SK-N-SH (cell line): ENCODE measurements around the gene HEPN1. TPM values are rescaled to one million over a fixed set of nuclear protein-coding genes. Genes with fewer than 3 reads are reported as not detected.
A peak's percentile ranks its signal among the peaks of the same experiment; 100 is the strongest.

Experiments
- CTCF ChIA-PET: fragments of 300-600, 350-600 bp; formaldehyde crosslinking; extraction: SDS; loops from one replicate; lab custom pipeline; 2021; lab: Yijun Ruan, JAX
- POLR2A ChIA-PET: fragments of 350-600 bp; sonication (Branson Sonifier 250); formaldehyde crosslinking; extraction: SDS; loops from one replicate; lab custom pipeline; 2020; ENCODE audit warnings: antibody characterized with exemption, inconsistent platforms; lab: Yijun Ruan, JAX
- DNase-seq: peaks from one replicate; pipeline ENCODE4 v3.0.0; 2012
- H2AFZ ChIP-seq: fragments of 200-600 bp; sonication (generic); 2 replicates; pipeline ENCODE4 v1.8.1; 2016; ENCODE audit warnings: antibody characterized with exemption, mild to moderate bottlenecking, low read depth
- H3F3A ChIP-seq: fragments of 200-600 bp; sonication (generic); replicated peaks from 2 replicates; pipeline ENCODE3; 2016; ENCODE audit warnings: antibody characterized with exemption, mild to moderate bottlenecking; ENCODE audit not compliant: insufficient read depth
- H3K27ac ChIP-seq, 2 experiments: fragments of 200-500 bp in 1 of 2; fragments of 200-600 bp in 1 of 2; sonication (Bioruptor generic) in 1 of 2; sonication (generic), shearing (Covaris generic) in 1 of 2; 2 replicates each; pipeline versions ENCODE4 v1.5.1 to v1.6.1; 2014 to 2016; ENCODE audit warnings: low read depth in 2 of 2, inconsistent platforms in 1 of 2, low read length in 1 of 2, mild to moderate bottlenecking in 1 of 2, mixed read lengths in 1 of 2
- H3K27me3 ChIP-seq: fragments of 200-600 bp; sonication (generic), shearing (Covaris generic); 2 replicates; pipeline ENCODE4 v1.6.1; 2016; ENCODE audit warnings: mixed run types; ENCODE audit not compliant: insufficient read depth
- H3K36me3 ChIP-seq, 2 experiments: fragments of 200-500 bp in 1 of 2; fragments of 200-600 bp in 1 of 2; sonication (Bioruptor generic) in 1 of 2; sonication (generic) in 1 of 2; replicated peaks in 1 of 2; 2 replicates each; pipeline versions ENCODE3 to v1.5.1; 2014 to 2016; ENCODE audit warnings: low read length in 1 of 2, mild to moderate bottlenecking in 1 of 2; ENCODE audit not compliant: insufficient read depth in 2 of 2, control insufficient read depth in 1 of 2
- H3K4me1 ChIP-seq, 2 experiments: fragments of 200-500 bp in 1 of 2; fragments of 200-600 bp in 1 of 2; sonication (Bioruptor generic) in 1 of 2; sonication (generic), shearing (Covaris generic) in 1 of 2; 2 replicates each; pipeline versions ENCODE4 v1.5.1 to v1.6.1; 2014 to 2016; ENCODE audit warnings: low read depth in 1 of 2, low read length in 1 of 2, mixed run types in 1 of 2; ENCODE audit not compliant: insufficient read depth in 2 of 2, control insufficient read depth in 1 of 2
- H3K4me2 ChIP-seq: fragments of 200-600 bp; sonication (generic), shearing (Covaris generic); 2 replicates; pipeline ENCODE4 v1.6.1; 2017; ENCODE audit warnings: mixed run types
- H3K4me3 ChIP-seq, 2 experiments: fragments of 200-500 bp in 1 of 2; fragments of 200-600 bp in 1 of 2; sonication (Bioruptor generic) in 1 of 2; sonication (generic), shearing (Covaris generic) in 1 of 2; 2 replicates each; pipeline versions ENCODE4 v1.5.1 to v1.8.1; 2014 to 2016; ENCODE audit warnings: low read depth in 2 of 2, inconsistent platforms in 1 of 2, low read length in 1 of 2, mild to moderate bottlenecking in 1 of 2, mixed read lengths in 1 of 2, moderate library complexity in 1 of 2
- H3K79me2 ChIP-seq: fragments of 200-600 bp; sonication (generic); 2 replicates; pipeline ENCODE4 v1.8.1; 2017; ENCODE audit warnings: mild to moderate bottlenecking; ENCODE audit not compliant: insufficient read depth
- H3K9ac ChIP-seq: fragments of 200-600 bp; sonication (generic); 2 replicates; pipeline ENCODE4 v1.6.1; 2017; ENCODE audit warnings: mixed run types
- H3K9me2 ChIP-seq: fragments of 200-600 bp; sonication (generic); 2 replicates; pipeline ENCODE4 v1.6.1; 2017; ENCODE audit warnings: mixed run types
- H3K9me3 ChIP-seq: fragments of 200-600 bp; sonication (generic); 2 replicates; pipeline ENCODE4 v1.6.1; 2017; ENCODE audit warnings: mixed run types, mild to moderate bottlenecking, moderate library complexity
- H4K20me1 ChIP-seq: fragments of 200-600 bp; sonication (generic); 2 replicates; pipeline ENCODE4 v1.6.1; 2017; ENCODE audit warnings: mild to moderate bottlenecking, mixed run types; ENCODE audit not compliant: insufficient read depth
- CTCF ChIP-seq: fragments of 200-600 bp; sonication (generic); IDR thresholded peaks from 2 replicates; pipeline ENCODE4 v1.6.1; 2017; ENCODE audit warnings: antibody characterized with exemption, mild to moderate bottlenecking, moderate library complexity
- ELF1 ChIP-seq: IDR thresholded peaks from 2 replicates; pipeline ENCODE4 v1.4.0; 2012
- EP300 ChIP-seq, 2 experiments: IDR thresholded peaks; 2 replicates each; pipeline versions ENCODE4 v1.4.0 to v1.6.1; 2012; ENCODE audit warnings: borderline replicate concordance in 1 of 2, low read depth in 1 of 2, low read length in 1 of 2
- FOSL2 ChIP-seq: IDR thresholded peaks from 2 replicates; pipeline ENCODE4 v1.4.0; 2012; ENCODE audit warnings: low read depth, mild to moderate bottlenecking, moderate library complexity, borderline replicate concordance
- FOXJ3 ChIP-seq: sonication (generic); formaldehyde crosslinking; IDR thresholded peaks from 2 replicates; pipeline ENCODE4 v1.5.1; 2020; ENCODE audit warnings: mild to moderate bottlenecking, missing genetic modification reagents
- GABPA ChIP-seq: IDR thresholded peaks from 2 replicates; pipeline ENCODE4 v1.4.0; 2012; ENCODE audit warnings: low read depth, mild to moderate bottlenecking
- GATA2 ChIP-seq: sonication (generic); formaldehyde crosslinking; IDR thresholded peaks from 2 replicates; pipeline ENCODE4 v1.5.0; 2020; ENCODE audit warnings: mild to moderate bottlenecking, missing genetic modification reagents
- JUND ChIP-seq: IDR thresholded peaks from 2 replicates; pipeline ENCODE4 v1.4.0; 2012
- MEF2A ChIP-seq: IDR thresholded peaks from 2 replicates; pipeline ENCODE4 v1.4.0; 2012; ENCODE audit warnings: low read depth, borderline replicate concordance
- NFIC ChIP-seq: IDR thresholded peaks from 2 replicates; pipeline ENCODE4 v1.4.0; 2012; ENCODE audit warnings: borderline replicate concordance
- PBX3 ChIP-seq: IDR thresholded peaks from 2 replicates; pipeline ENCODE4; 2012
- POLR2AphosphoS5 ChIP-seq: IDR thresholded peaks from 2 replicates; pipeline ENCODE4 v1.6.1; 2012; ENCODE audit warnings: low read depth, low read length
- RCOR1 ChIP-seq: fragments of 150-350 bp; IDR thresholded peaks from 2 replicates; pipeline ENCODE4 v1.6.1; 2017; ENCODE audit warnings: antibody characterized with exemption, low read length
- REST ChIP-seq: IDR thresholded peaks from 2 replicates; pipeline ENCODE4 v1.6.1; 2012; ENCODE audit warnings: mild to moderate bottlenecking, low read depth, low read length, moderate library complexity
- SIN3A ChIP-seq: IDR thresholded peaks from 2 replicates; pipeline ENCODE4 v1.6.1; 2012; ENCODE audit warnings: low read depth, mild to moderate bottlenecking, low read length, moderate library complexity, borderline replicate concordance
- TCF12 ChIP-seq: IDR thresholded peaks from 2 replicates; pipeline ENCODE4 v1.4.0; 2012
- TEAD4 ChIP-seq: IDR thresholded peaks from 2 replicates; pipeline ENCODE4 v1.4.0; 2012; ENCODE audit warnings: mild to moderate bottlenecking, borderline replicate concordance; ENCODE audit not compliant: insufficient read depth
- WGBS: methylation state at CpG from one replicate; pipeline ENCODE4 v1.1.6; 2017; ENCODE audit warnings: low lambda C conversion rate; 5-methylcytosine and 5-hydroxymethylcytosine counted together
- polyA plus RNA-seq, 3 experiments: library from polyadenylated mRNA; depleted of rRNA; stranded (reverse); fragments of >200 nt; gene quantifications; 2 replicates each; pipeline ENCODE4 v1.2.3, GENCODE V29; 2012

HEPN1 gene
- polyA plus RNA-seq, 1 of the 3 experiments (the other 2 are of a cell fraction) = not detected

GRCh38 chr11:124895471-124895971 lies 23.5 kb upstream of the HEPN1 start:
- Histone ChIP-seq H3K4me3 (no peak overlapping the region), H3K79me2 (no peaks in the 10 kb centered on the region)

More at GRCh38 chr11:124895471-124895971, 23.5 kb upstream of the HEPN1 start:
- Histone ChIP-seq H3K27ac (no peak overlapping the region), H3K36me3 (no peaks in the 10 kb centered on the region), H3K9me3 (no peaks in the 10 kb centered on the region), H3K9me2 (no peaks in the 10 kb centered on the region), H3K4me2 (no peak overlapping the region), H3K4me1 (peaks cover 4 to 34% of the 10 kb centered on the region in 2 experiments; a peak in 3 of 4 replicates), H3F3A (peaks cover 30% of the 10 kb centered on the region), H3K27me3 (no peaks in the 10 kb centered on the region), H3K9ac (no peak overlapping the region), H2AFZ (no peak overlapping the region), H4K20me1 (no peaks in the 10 kb centered on the region)
- ChIA-PET POLR2A (interaction anchor here (1.0 kb wide), 1 partner anchor 19 kb away, joined by 3 read pairs; no protein-coding TSS in a partner anchor), CTCF (interaction anchor here (2.5 kb wide), 1 partner anchor 29 kb away, joined by 8 read pairs; the partner anchor contains the start of gene ROBO3)
- WGBS = 100% methylated on average over 7 of the region's 20 CpGs
- peak; percentile 6 for DNase-seq
- no peak for TF ChIP-seq CTCF
- TF ChIP-seq SIN3A = no peak
- TF ChIP-seq NFIC = no peak
- no peak for TF ChIP-seq GATA2 (CRISPR knock-in tag)
- no peak for TF ChIP-seq TEAD4
- no peak for TF ChIP-seq JUND
- TF ChIP-seq PBX3 = no peak
- no peak for TF ChIP-seq RCOR1
- TF ChIP-seq FOSL2 = no peak
- TF ChIP-seq ELF1 = no peak
- no peak for TF ChIP-seq EP300 (IDR thresholded peaks at IDR 0.05; ENCODE audit: borderline replicate concordance in 1 of 2, low read depth in 1 of 2, low read length in 1 of 2)
- TF ChIP-seq POLR2AphosphoS5 = no peak
- TF ChIP-seq REST = no peak
- TF ChIP-seq GABPA = no peak
- no peak for TF ChIP-seq MEF2A
- no peak for TF ChIP-seq TCF12
- no peak for TF ChIP-seq FOXJ3
